Naive thymus-derived CD4-positive, alpha-beta T cell (primary cell): ENCODE results near the gene RAB10. TPM values are rescaled to one million over a fixed set of nuclear protein-coding genes. Genes with fewer than 3 reads are reported as not detected.
A peak's percentile ranks its signal among the peaks of the same experiment; 100 is the strongest.

Source experiments
- ATAC-seq: fragments of 150-1000 bp; cut with Tn5 transposase; 2 replicates; pipeline ENCODE4 v1.10.0; 2021; ENCODE audit warnings: mild to moderate bottlenecking, moderate library complexity
- CTCF ChIA-PET: fragments of 350-600 bp; sonication (Branson Sonifier 250); formaldehyde crosslinking; loops from one replicate; lab custom pipeline; 2021; ENCODE audit warnings: antibody characterized with exemption; lab: Charles Lee
- POLR2A ChIA-PET: fragments of 350-600 bp; sonication (Branson Sonifier 250); formaldehyde crosslinking; loops from one replicate; lab custom pipeline; 2021; ENCODE audit warnings: antibody characterized with exemption, inconsistent platforms; lab: Charles Lee
- DNase-seq, 9 donors: peaks; one replicate each; pipeline versions ENCODE4 v3.0.0 to v3.0.0-alpha.2; 2020 to 2022; ENCODE audit warnings: mixed read lengths in 1 of 9
- H3K27ac ChIP-seq: one replicate; pipeline ENCODE4 v1.7.0; 2013; ENCODE audit warnings: mild to moderate bottlenecking, low read depth, low read length, moderate library complexity
- H3K27me3 ChIP-seq, 2 donors: one replicate each; pipeline ENCODE4 v1.7.0; 2013; ENCODE audit warnings: low read length in 2 of 2, mild to moderate bottlenecking in 2 of 2, moderate library complexity in 2 of 2; ENCODE audit not compliant: control insufficient read depth in 2 of 2, insufficient read depth in 2 of 2
- H3K36me3 ChIP-seq, 3 experiments: 1 replicate in 2 of 3; 2 replicates in 1 of 3; pipeline ENCODE4 v1.7.0; 2013; ENCODE audit warnings: low read length in 3 of 3, mild to moderate bottlenecking in 3 of 3, moderate library complexity in 1 of 3; ENCODE audit not compliant: insufficient read depth in 3 of 3, control insufficient read depth in 2 of 3
- H3K4me1 ChIP-seq, 2 donors: one replicate each; pipeline ENCODE4 v1.7.0; 2013; ENCODE audit warnings: low read length in 2 of 2, mild to moderate bottlenecking in 2 of 2, moderate library complexity in 1 of 2; ENCODE audit not compliant: control insufficient read depth in 2 of 2, insufficient read depth in 2 of 2
- H3K4me3 ChIP-seq: 2 replicates; pipeline ENCODE4 v1.7.0; 2013; ENCODE audit warnings: mild to moderate bottlenecking, low read length
- H3K9me3 ChIP-seq, 3 experiments: 1 replicate in 2 of 3; 2 replicates in 1 of 3; pipeline ENCODE4 v1.7.0; 2013; ENCODE audit warnings: low read length in 3 of 3; ENCODE audit not compliant: control insufficient read depth in 2 of 3
- H3K27ac Mint-ChIP-seq, 9 donors: one replicate each; pipeline ENCODE4 v1.8.0; 2020 to 2022; ENCODE audit warnings: mixed read lengths in 9 of 9, mild to moderate bottlenecking in 8 of 9, moderate library complexity in 5 of 9, inconsistent platforms in 2 of 9
- H3K27me3 Mint-ChIP-seq, 5 donors: one replicate each; pipeline ENCODE4 v1.8.0; 2021 to 2022; ENCODE audit warnings: mixed read lengths in 5 of 5, mild to moderate bottlenecking in 1 of 5
- H3K36me3 Mint-ChIP-seq, 5 donors: one replicate each; pipeline ENCODE4 v1.8.0; 2020 to 2022; ENCODE audit warnings: mixed read lengths in 5 of 5, mild to moderate bottlenecking in 3 of 5, inconsistent platforms in 1 of 5
- H3K4me1 Mint-ChIP-seq, 7 donors: one replicate each; pipeline ENCODE4 v1.8.0; 2020 to 2022; ENCODE audit warnings: mixed read lengths in 7 of 7, mild to moderate bottlenecking in 3 of 7, inconsistent platforms in 1 of 7
- H3K4me3 Mint-ChIP-seq, 10 donors: one replicate each; pipeline ENCODE4 v1.8.0; 2020 to 2022; ENCODE audit warnings: mild to moderate bottlenecking in 10 of 10, mixed read lengths in 10 of 10, moderate library complexity in 6 of 10, inconsistent platforms in 2 of 10
- H3K9me3 Mint-ChIP-seq, 11 donors: one replicate each; pipeline ENCODE4 v1.8.0; 2020 to 2022; ENCODE audit warnings: mixed read lengths in 11 of 11, mild to moderate bottlenecking in 4 of 11, inconsistent platforms in 1 of 11, moderate library complexity in 1 of 11
- intact Hi-C, 2 donors: fragments of 100-400 bp; cut with micrococcal nuclease; formaldehyde crosslinking; loops; one replicate each; pipeline ENCODE4 v1.15.1; 2023
- polyA plus RNA-seq, 2 donors: library from polyadenylated mRNA; unstranded; fragments of 300-500 nt; fragmentation: Illumina TruSeq; gene quantifications; one replicate each; pipeline ENCODE4 v1.2.3, GENCODE V29; 2021
- total RNA-seq, 6 experiments: library from RNA in 5 of 6; stranded (reverse) in 5 of 6; gene quantifications; 1 replicate in 5 of 6; 2 replicates in 1 of 6; pipeline ENCODE4 v1.2.3 and lab custom pipeline; 2021 to 2026

Gene RAB10
- total and polyA plus RNA-seq, 7 experiments from 2014 or later, result 25.6 to 108 (median 60.5) TPM

GRCh38 chr2:26172189-26172870, 138.4 kb downstream of the RAB10 start:
- ATAC-seq, result no peak

GRCh38 chr2:26172871-26173775, 139.2 kb downstream of the RAB10 start, which contains the start of gene GAREM2:
Gene GAREM2, plus strand, starts transcription at chr2:26173088. Its CDS starts 133 bp downstream, at chr2:26173221.
- peak; percentile 21 for ATAC-seq
- H3K36me3 Mint-ChIP-seq, result peaks cover 0 to 4% (median 0%) of the 10 kb centered on the region in 5 donors
- Histone ChIP-seq H3K9me3 (no peaks in the 10 kb centered on the region), H3K4me1 (no peaks in the 10 kb centered on the region), H3K27me3 (peaks cover 0 to 9% of the 10 kb centered on the region in 2 donors), H3K4me3 (peak within 1 kb of the TSS; percentile 27), H3K36me3 (no peaks in the 10 kb centered on the region), H3K27ac (no peak within 1 kb of the TSS)
- intact Hi-C loops, result loop anchor here (1.0 to 5.0 kb wide), 3 partner anchors 11 to 404 kb away; no protein-coding TSS in a partner anchor
- H3K9me3 Mint-ChIP-seq, result peaks cover 0 to 2% (median 0%) of the 10 kb centered on the region in 11 donors
- no peak within 1 kb of the TSS for H3K27ac Mint-ChIP-seq
- peaks cover 9 to 19% (median 15%) of the 10 kb centered on the region in 7 donors for H3K4me1 Mint-ChIP-seq
- POLR2A ChIA-PET, result interaction anchor here (1.5 kb wide), 1 partner anchor 11 kb away, joined by 9 read pairs; no protein-coding TSS in a partner anchor
- DNase-seq, result no peak
- H3K4me3 Mint-ChIP-seq, result peak within 1 kb of the TSS; percentile 71 to 89 (median 80)
- peaks cover 30 to 61% (median 40%) of the 10 kb centered on the region in 5 donors for H3K27me3 Mint-ChIP-seq
- CTCF ChIA-PET, result interaction anchor here (0.5 to 1.6 kb wide), 2 partner anchors 9 to 60 kb away, joined by 3 to 4 read pairs; no protein-coding TSS in a partner anchor

More at GRCh38 chr2:26172189-26172870, 138.4 kb downstream of the RAB10 start:
- H3K27me3 Mint-ChIP-seq, result peaks cover 30 to 54% (median 40%) of the 10 kb centered on the region in 5 donors
- DNase-seq, result no peak
- CTCF ChIA-PET, result interaction anchor here (1.6 kb wide), 1 partner anchor 9 kb away, joined by 4 read pairs; no protein-coding TSS in a partner anchor
- Histone ChIP-seq H3K4me1 (no peaks in the 10 kb centered on the region), H3K9me3 (no peaks in the 10 kb centered on the region), H3K36me3 (no peaks in the 10 kb centered on the region), H3K4me3 (no peak overlapping the region), H3K27me3 (peaks cover 0 to 9% of the 10 kb centered on the region in 2 donors), H3K27ac (no peak overlapping the region)
- intact Hi-C loops, result loop anchor here (1.0 to 5.0 kb wide), 3 partner anchors 12 to 405 kb away; no protein-coding TSS in a partner anchor
- POLR2A ChIA-PET, result no interaction called here
- no peak overlapping the region for H3K27ac Mint-ChIP-seq
- peaks cover 9 to 19% (median 15%) of the 10 kb centered on the region in 7 donors for H3K4me1 Mint-ChIP-seq
- H3K36me3 Mint-ChIP-seq, result peaks cover 0 to 4% (median 0%) of the 10 kb centered on the region in 5 donors
- H3K9me3 Mint-ChIP-seq, result peaks cover 0 to 2% (median 0%) of the 10 kb centered on the region in 11 donors
- H3K4me3 Mint-ChIP-seq, result peak overlapping the region; percentile 71 to 89 (median 80)

GRCh38 chr2:26173776-26174482, 140.0 kb downstream of the RAB10 start:
- no peaks in the 10 kb centered on the region for H3K4me1 ChIP-seq
- H3K9me3 ChIP-seq, result no peaks in the 10 kb centered on the region
- peak overlapping the region; percentile 46 to 83 (median 75) for H3K4me3 Mint-ChIP-seq
- H3K27ac ChIP-seq, result no peak overlapping the region
- POLR2A ChIA-PET, result interaction anchor here (0.6 to 1.5 kb wide), 2 partner anchors 10 to 35 kb away, joined by 3 to 9 read pairs; no protein-coding TSS in a partner anchor
- no peak overlapping the region for H3K4me3 ChIP-seq
- peaks cover 0 to 2% (median 0%) of the 10 kb centered on the region in 11 donors for H3K9me3 Mint-ChIP-seq
- DNase-seq (no peak), ATAC-seq (no peak)
- H3K4me1 Mint-ChIP-seq, result peaks cover 9 to 19% (median 15%) of the 10 kb centered on the region in 7 donors
- H3K27me3 ChIP-seq, result peaks cover 0 to 9% of the 10 kb centered on the region in 2 donors
- CTCF ChIA-PET, result no interaction called here
- H3K27me3 Mint-ChIP-seq, result peaks cover 30 to 64% (median 40%) of the 10 kb centered on the region in 5 donors
- H3K27ac Mint-ChIP-seq, result no peak overlapping the region
- peaks cover 0 to 4% (median 0%) of the 10 kb centered on the region in 5 donors for H3K36me3 Mint-ChIP-seq
- intact Hi-C loops, result loop anchor here (5.0 kb wide), 2 partner anchors 293 to 403 kb away; no protein-coding TSS in a partner anchor
- H3K36me3 ChIP-seq, result no peaks in the 10 kb centered on the region

GRCh38 chr2:26174691-26175465, 141.0 kb downstream of the RAB10 start:
- Histone ChIP-seq H3K4me3 (no peak overlapping the region), H3K27me3 (peaks cover 0 to 9% of the 10 kb centered on the region in 2 donors), H3K36me3 (no peaks in the 10 kb centered on the region), H3K4me1 (peaks cover 0 to 6% of the 10 kb centered on the region in 2 donors), H3K9me3 (no peaks in the 10 kb centered on the region), H3K27ac (no peak overlapping the region)
- DNase-seq (no peak), ATAC-seq (peak; percentile 10)
- intact Hi-C loops, result loop anchor here (5.0 kb wide), 2 partner anchors 292 to 402 kb away; no protein-coding TSS in a partner anchor
- ChIA-PET POLR2A (interaction anchor here (1.5 kb wide), 2 partner anchors 9 to 10 kb away, joined by 8 to 9 read pairs; no protein-coding TSS in a partner anchor), CTCF (no interaction called here)
- H3K4me3 Mint-ChIP-seq, result peak overlapping the region in 7 of 10 donors; percentile 69 to 83 (median 77)
- peaks cover 0 to 2% (median 0%) of the 10 kb centered on the region in 11 donors for H3K9me3 Mint-ChIP-seq
- H3K27ac Mint-ChIP-seq, result no peak overlapping the region
- peaks cover 30 to 63% (median 42%) of the 10 kb centered on the region in 5 donors for H3K27me3 Mint-ChIP-seq
- H3K4me1 Mint-ChIP-seq, result peaks cover 12 to 24% (median 20%) of the 10 kb centered on the region in 7 donors
- peaks cover 0 to 4% (median 0%) of the 10 kb centered on the region in 5 donors for H3K36me3 Mint-ChIP-seq

- H3K27ac Mint-ChIP-seq, result no peak overlapping the region
- Histone ChIP-seq H3K9me3 (no peaks in the 10 kb centered on the region), H3K4me3 (no peak overlapping the region), H3K36me3 (no peaks in the 10 kb centered on the region), H3K4me1 (peaks cover 0 to 6% of the 10 kb centered on the region in 2 donors), H3K27ac (no peak overlapping the region), H3K27me3 (peaks cover 0 to 9% of the 10 kb centered on the region in 2 donors)
- H3K4me1 Mint-ChIP-seq, result peaks cover 18 to 29% (median 23%) of the 10 kb centered on the region in 7 donors
- ATAC-seq, result no peak
- H3K4me3 Mint-ChIP-seq, result peak overlapping the region in 1 of 10 donors; percentile 77
- H3K36me3 Mint-ChIP-seq, result peaks cover 0 to 4% (median 0%) of the 10 kb centered on the region in 5 donors
- CTCF ChIA-PET, result interaction anchor here (0.5 kb wide), 1 partner anchor 708 kb away, joined by 3 read pairs; no protein-coding TSS in a partner anchor
- DNase-seq, result no peak
- intact Hi-C loops, result no loop called here
- peaks cover 36 to 67% (median 48%) of the 10 kb centered on the region in 5 donors for H3K27me3 Mint-ChIP-seq
- POLR2A ChIA-PET, result interaction anchor here (1.5 kb wide), 1 partner anchor 9 kb away, joined by 8 read pairs; no protein-coding TSS in a partner anchor
- peaks cover 0 to 2% (median 0%) of the 10 kb centered on the region in 11 donors for H3K9me3 Mint-ChIP-seq
Measured at GRCh38 chr2:26175466-26176278, 141.8 kb downstream of the RAB10 start.
